ENCODE measurements around the gene SKIC3.

DNA sequence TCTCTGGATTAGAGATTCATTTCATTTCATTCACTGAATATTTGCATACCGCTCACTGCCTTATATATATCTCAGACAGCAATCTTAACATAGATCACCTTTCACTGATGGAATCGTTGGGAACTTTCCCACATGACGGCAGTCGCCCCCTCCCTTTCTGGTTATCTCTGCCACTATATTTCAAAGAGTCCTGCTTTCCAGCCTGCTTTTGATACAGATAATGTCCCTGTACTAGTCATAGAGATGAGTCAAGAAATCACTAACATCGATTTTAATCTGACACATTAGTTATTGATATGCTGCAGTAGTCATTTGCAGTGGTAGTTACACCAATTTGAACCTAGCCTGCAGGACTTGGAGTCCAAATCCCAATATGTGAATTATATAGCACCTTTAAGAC is 8.6 kb upstream of the SKIC3 start:
- TF ChIP-seq, protein P1, sequence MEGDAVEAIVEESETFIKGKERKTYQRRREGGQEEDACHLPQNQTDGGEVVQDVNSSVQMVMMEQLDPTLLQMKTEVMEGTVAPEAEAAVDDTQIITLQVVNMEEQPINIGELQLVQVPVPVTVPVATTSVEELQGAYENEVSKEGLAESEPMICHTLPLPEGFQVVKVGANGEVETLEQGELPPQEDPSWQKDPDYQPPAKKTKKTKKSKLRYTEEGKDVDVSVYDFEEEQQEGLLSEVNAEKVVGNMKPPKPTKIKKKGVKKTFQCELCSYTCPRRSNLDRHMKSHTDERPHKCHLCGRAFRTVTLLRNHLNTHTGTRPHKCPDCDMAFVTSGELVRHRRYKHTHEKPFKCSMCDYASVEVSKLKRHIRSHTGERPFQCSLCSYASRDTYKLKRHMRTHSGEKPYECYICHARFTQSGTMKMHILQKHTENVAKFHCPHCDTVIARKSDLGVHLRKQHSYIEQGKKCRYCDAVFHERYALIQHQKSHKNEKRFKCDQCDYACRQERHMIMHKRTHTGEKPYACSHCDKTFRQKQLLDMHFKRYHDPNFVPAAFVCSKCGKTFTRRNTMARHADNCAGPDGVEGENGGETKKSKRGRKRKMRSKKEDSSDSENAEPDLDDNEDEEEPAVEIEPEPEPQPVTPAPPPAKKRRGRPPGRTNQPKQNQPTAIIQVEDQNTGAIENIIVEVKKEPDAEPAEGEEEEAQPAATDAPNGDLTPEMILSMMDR (IDR thresholded peaks at IDR 0.05) = no peak
- no peak for TF ChIP-seq POLR2AphosphoS5 (IDR thresholded peaks at IDR 0.05)

All from sigmoid colon (tissue), 4 donors.